Omental fat pad (tissue), 4 donors: ENCODE data around the gene WDR91. TPM values are rescaled to one million over a fixed set of nuclear protein-coding genes. Genes with fewer than 3 reads are reported as not detected.

Source experiments
- ATAC-seq: fragments of 150-250 bp; one replicate; pipeline ENCODE4 v1.9.1; 2016; ENCODE audit warnings: mild to moderate bottlenecking, moderate library complexity; ENCODE audit not compliant: low FRiP score
- DNase-seq: peaks from one replicate; pipeline ENCODE4 v3.0.0-alpha.2; 2019; ENCODE audit warnings: low spot score
- total RNA-seq, 4 donors: library from RNA; depleted of rRNA; stranded (reverse); fragments of >200 nt; gene quantifications; one replicate each; pipeline ENCODE4 v1.1.0, GENCODE V29; 2016
- TF ChIP-seq, protein P1 (sequence below), 3 donors: fragments of 450-650 bp; IDR thresholded peaks; one replicate each; pipeline ENCODE4 v1.5.1; 2016 to 2017; ENCODE audit warnings: antibody characterized with exemption in 3 of 3, mild to moderate bottlenecking in 3 of 3, moderate library complexity in 2 of 3

Gene WDR91
- total RNA-seq, 4 donors from 2014 or later: 9.8 to 51.9 (median 10.3) TPM

DNA sequence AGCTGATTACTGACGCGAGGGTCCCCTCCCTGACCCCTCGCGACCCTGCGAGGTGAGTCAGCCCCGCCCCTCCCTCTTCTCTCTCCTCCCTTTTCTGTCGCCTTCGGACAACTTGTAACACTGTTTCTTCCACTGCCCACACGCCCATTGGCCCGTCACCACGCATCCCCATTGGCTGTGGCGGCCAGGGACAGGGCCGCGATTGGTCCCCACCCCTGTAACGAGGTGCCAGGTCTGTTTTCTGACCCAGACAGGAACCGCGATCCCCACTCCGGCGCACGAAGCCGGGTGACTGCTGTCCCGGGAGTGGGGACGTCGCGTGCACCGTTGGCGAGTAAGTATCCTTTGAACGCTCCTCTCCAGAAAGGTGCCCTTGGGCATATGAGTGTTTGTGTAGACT is 22.2 kb upstream of the WDR91 start, which contains the start of gene STRA8:
TSS of gene STRA8 (plus strand) at position 269 of the 400 bp plus-strand sequence. CDS start 6,687 bp downstream, outside the sequence.
- TF ChIP-seq, protein P1, sequence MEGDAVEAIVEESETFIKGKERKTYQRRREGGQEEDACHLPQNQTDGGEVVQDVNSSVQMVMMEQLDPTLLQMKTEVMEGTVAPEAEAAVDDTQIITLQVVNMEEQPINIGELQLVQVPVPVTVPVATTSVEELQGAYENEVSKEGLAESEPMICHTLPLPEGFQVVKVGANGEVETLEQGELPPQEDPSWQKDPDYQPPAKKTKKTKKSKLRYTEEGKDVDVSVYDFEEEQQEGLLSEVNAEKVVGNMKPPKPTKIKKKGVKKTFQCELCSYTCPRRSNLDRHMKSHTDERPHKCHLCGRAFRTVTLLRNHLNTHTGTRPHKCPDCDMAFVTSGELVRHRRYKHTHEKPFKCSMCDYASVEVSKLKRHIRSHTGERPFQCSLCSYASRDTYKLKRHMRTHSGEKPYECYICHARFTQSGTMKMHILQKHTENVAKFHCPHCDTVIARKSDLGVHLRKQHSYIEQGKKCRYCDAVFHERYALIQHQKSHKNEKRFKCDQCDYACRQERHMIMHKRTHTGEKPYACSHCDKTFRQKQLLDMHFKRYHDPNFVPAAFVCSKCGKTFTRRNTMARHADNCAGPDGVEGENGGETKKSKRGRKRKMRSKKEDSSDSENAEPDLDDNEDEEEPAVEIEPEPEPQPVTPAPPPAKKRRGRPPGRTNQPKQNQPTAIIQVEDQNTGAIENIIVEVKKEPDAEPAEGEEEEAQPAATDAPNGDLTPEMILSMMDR (IDR thresholded peaks at IDR 0.05): no peak
- ATAC-seq (no peak), DNase-seq (no peak)

GRCh38 chr7:135232720-135233119 is 21.4 kb upstream of the WDR91 start:
- TF ChIP-seq, protein P1 (IDR thresholded peaks at IDR 0.05): no peak
- DNase-seq: no peak
- no peak for ATAC-seq

- ATAC-seq (no peak), DNase-seq (no peak)
- TF ChIP-seq, protein P1 (IDR thresholded peaks at IDR 0.05): no peak
These were observed 20.8 kb upstream of the WDR91 start for GRCh38 chr7:135232087-135232486.

GRCh38 chr7:135231686-135232085 is 20.4 kb upstream of the WDR91 start:
- TF ChIP-seq, protein P1 (IDR thresholded peaks at IDR 0.05): no peak
- DNase-seq: no peak
- ATAC-seq: no peak

GRCh38 chr7:135224027-135224426 is 12.7 kb upstream of the WDR91 start:
- TF ChIP-seq, protein P1 (IDR thresholded peaks at IDR 0.05): no peak
- ATAC-seq (no peak), DNase-seq (no peak)

- ATAC-seq (no peak), DNase-seq (no peak)
- TF ChIP-seq, protein P1 (IDR thresholded peaks at IDR 0.05): no peak
These were observed 6.6 kb upstream of the WDR91 start for GRCh38 chr7:135217645-135218509.

DNA sequence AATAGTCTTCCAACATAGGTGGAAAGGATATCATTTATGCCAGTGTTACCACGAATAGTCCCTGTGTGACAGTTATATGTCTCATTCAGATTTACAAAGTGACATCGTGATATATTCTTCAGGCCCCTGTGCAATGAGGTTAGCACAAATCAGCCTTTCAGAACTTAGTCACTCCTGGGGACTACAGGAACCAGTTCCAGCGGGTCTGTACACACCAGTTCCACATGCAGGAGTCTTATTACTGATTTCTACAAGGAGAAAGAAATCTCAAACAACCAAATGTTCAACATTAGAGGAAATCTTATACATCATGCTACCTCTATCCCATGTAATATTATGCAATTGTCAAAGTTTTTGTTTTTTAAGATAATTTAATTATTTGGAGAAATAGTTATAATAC is 4.4 kb upstream of the WDR91 start:
- ATAC-seq: no peak
- TF ChIP-seq, protein P1 (IDR thresholded peaks at IDR 0.05): no peak
- DNase-seq: no peak
